HG03432 (cell line): ENCODE results near the gene PAX3.
A peak's percentile ranks its signal among the peaks of the same experiment; 100 is the strongest.

Experiments used
- ATAC-seq: cut with Tn5 transposase; IDR thresholded peaks from one replicate; pipeline ENCODE4 v1.9.1; 2021; ENCODE audit warnings: mild to moderate bottlenecking, moderate library complexity; ENCODE audit not compliant: unreplicated experiment

PAX3 gene

GRCh38 chr2:222311319-222311977 is 12.7 kb upstream of the PAX3 start:
- no peak for ATAC-seq

- no peak for ATAC-seq
These were observed 12.0 kb upstream of the PAX3 start for GRCh38 chr2:222310747-222311318.

- no peak for ATAC-seq
These were observed 11.0 kb upstream of the PAX3 start for GRCh38 chr2:222309766-222310165.

DNA sequence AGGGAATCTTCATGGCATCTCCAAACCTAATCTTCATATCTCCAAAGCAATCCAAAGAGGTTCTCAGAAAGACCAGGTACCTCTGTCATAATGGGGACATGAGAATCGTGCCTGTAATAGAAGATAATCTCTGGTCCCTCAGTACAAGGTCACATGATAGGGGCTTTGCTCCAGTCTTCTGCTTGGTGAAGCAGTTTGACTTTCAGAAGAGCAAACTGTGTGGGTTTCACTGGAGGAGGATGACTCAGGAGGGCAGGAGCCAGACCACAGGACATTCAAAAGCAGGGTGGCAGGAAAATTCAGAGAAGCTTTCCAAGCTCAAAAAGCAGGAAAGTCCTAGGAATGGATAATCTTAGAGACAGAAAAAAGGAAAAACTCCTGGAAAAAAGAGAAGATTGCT is 10.6 kb upstream of the PAX3 start:
- peak; percentile 16 for ATAC-seq

DNA sequence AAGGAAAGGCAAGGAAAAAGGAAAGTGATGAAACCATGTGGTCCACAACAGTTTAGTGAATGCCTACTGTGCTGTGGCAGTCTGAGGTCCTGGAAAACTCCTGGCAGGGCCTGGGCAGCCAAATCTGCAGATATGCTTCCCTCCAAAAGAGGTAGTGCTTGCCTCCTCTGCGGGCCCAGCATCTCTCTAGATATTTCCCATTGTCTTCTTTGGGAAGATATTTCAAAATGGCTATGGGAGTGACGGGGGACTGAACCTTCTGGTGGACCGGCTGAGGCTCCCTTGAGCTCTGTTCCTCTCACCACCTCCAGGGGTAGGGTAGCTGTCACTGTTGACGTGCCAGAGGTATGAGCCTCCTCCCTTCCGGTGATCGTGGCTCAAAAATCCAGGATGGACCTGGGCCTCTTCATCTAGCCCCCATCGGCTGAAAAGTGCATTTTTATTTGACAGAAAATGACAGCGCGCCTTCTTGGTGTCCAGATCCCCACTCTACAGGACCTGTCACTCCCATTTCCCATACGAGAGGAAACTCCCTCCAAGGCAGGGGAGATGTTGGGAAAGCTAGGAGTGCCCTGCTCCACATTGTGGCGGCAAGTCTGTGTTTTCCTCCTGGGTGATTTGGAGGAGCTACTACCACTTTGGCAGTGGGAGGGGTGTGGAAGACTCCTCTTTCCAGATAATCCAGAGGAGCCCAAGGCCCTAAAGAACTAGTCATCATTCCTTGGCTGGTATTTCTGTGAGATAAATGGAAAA is 9.4 kb upstream of the PAX3 start:
- ATAC-seq: no peak

DNA sequence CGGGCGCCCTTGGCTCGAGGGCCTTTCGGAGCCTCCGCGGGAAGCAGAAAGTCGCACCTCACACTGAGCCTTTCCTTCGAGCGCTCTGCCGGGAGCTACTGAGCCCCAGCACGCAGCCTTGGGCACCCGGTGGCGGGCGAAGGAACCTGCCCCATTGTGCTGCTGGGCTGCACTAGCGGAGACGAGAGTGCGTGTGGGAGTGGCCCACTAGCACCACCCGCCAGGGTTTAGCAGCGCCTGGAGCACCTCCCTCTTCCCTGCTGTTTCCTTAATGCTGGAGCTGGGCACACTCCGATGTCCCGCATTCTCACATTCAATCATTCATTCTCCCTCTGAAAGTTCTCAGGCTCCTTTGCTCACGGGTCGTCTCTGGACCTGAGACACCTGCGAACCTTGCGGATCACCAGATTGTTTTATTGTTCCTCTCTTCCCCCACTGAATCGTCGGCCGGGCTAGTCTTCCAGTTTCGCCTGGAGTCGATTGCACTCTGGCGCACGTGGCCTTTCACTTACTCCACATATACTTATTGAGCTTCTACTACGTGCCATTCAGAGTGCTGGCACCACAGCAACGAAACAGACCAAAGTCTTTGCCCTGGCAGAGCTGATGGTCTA is 8.5 kb upstream of the PAX3 start:
- ATAC-seq: no peak

DNA sequence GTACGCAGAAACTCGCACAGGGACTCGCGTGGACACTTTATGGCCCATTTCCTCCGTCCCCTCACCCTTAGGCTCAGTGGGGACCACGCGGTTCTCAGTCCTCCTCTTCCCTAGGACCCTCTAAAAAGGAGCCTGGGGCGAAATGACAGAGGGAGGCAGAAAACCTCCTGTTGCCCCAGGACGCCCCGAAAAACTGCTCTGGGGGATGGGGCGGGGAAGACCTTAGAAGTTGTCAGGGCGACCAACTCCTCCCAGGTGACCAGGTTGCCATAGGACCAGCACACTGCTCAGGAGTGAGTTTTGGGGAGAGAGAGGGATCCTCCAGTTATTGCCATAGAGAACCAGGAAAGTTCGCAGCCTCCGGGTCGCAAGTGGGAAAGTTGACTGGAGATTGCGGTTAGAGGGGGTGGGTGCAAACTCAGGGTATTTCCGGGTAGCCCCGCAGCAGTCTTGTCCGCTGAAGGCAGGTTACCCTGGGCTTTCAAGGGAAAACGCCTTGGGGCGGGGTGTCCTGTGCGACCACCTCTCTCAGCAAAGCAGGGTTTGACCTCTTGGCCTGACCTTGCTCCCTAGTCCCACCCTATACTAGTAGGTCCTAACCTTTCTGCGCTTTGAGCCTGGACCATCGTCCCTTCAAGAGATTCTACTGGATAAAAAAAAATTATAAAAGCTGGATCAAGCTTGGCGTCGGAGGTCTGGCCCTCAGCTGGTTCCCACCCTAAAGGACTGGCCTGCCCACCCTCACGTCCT is 7.8 kb upstream of the PAX3 start:
- no peak for ATAC-seq

- ATAC-seq: peak; percentile 42
These were observed 7.0 kb upstream of the PAX3 start for GRCh38 chr2:222305516-222306392.

DNA sequence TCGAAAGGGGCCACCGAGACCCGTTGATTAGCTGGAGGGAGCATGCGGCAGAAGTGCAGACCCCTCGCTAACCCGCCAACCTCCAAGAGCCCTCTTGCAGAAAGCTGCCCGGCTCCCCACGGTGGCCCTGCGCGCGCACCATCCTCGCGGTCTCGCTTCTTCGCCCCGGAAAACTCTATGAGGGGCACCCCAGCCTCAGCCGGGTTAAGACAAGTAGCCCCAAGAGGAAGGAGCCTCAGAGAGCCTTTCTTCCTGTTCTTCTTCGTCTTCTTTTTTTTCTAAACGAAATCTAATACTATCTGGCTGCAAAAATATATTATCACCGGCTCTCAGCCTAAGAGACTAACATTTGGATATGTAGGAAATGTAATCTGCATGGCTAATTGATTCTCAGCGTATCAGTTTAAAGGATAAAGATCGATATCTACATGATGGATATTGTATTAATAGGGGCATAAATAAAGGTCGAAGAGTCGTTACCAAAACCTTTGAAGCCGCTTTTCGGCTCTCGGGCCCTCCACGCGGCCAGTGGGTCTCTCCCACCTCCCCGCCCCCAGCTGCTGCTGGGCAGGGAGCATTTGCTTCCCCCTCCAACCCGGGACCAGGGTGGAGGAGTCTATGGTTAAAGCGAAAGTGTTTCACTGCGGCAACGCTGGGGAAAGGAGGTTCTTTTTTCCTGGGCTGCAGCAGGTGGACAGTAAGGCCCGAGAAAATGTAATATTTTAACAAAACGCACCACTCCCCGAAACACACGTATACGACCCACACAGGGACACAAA is 6.1 kb upstream of the PAX3 start:
- peak; percentile 17 for ATAC-seq

- ATAC-seq: no peak
These were observed 5.3 kb upstream of the PAX3 start for GRCh38 chr2:222303828-222304736.

DNA sequence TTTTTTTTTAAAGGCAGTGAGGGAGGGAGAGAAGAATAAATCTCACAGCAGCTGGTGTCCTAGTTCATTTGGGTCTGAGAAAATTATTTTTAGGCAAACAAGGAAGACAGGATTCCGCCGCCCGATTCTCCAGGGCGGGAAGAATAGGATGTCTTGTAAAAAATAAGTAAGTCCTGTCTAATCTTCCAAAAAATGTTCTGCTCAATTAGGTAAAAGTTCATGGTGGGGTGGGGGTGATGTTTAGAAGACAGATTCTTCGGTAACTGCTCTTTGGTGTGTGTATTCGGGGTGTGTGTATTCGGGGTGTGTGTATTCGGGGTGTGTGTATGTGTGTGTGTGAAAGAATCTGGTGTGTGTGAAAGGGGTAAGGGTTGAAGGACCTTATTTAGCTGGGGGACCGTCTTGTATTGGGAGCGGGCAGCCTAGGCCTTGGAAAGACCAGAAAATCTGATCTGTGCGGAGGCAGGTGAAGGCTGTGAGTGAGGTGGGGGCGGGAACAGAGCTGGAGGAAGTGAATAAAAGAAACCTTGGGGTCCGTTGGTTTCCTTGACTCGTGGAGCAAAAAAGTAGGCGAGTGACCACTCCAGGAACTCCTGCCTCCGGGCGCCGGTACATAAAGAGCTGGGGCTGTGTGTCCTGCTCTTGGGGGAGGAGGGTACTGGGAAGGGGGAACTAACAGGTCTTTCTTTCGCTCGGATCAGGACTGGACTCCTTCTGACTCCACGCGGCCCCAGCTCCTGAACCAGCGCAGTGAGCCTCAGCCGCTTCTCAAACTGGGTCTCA is 4.4 kb upstream of the PAX3 start:
- no peak for ATAC-seq

DNA sequence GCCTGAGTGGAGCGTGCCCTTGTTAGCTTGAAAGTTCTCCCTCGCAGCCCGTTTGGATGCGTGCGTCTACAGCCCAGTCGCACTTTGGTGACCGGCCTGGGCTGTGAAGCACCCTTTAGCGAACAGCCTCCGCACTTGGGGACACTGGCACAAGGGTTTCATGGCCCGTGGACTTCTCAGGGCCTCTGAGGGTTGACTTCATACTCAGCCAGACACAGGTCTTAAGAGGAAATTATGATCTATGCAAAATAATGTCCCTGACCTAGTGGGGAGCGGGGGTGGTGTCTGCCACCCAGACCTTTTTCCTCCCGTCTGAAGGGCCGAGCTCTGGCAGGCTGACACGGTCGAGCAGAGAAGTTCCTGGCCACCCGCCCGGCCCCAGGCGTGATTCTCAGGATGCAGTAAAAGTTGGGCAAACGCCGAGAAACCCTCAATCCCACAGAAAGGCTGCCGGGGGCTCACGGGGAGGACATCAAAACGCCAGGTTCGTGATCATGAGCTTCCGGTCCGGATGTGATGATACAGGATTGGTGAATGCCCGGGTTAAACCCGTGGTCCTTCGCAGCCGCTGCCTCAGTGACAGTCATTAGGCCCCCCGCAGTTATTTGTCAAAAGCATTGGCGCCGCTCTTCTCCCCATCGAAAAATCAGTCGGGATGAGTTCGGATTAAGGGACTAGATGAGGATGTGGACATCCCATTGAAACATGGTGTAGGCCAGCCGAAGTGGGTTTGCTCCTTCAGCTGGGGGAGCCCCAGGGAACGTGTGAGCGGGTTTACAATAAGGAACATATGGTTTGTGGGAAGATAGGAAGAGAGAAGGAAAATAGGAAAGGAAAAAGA is 3.6 kb upstream of the PAX3 start:
- no peak for ATAC-seq

DNA sequence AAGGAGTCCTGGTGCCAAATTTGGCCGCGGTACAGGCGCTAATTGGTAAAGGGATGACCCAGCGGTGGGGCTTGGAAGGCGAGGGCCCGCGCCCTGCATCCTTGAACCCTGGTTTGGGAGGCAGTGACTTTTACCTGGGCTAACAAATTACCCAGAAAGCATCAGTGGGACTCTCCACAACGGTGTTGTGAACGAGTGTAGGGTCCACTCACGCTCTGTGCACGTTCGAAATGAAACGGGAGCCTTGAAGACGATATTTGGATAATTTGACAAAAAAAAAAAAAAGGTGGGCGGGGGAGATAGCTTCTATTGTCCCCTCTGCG is 3.0 kb upstream of the PAX3 start:
- ATAC-seq: no peak

- no peak for ATAC-seq
These were observed 2.4 kb upstream of the PAX3 start for GRCh38 chr2:222301053-222301795.

DNA sequence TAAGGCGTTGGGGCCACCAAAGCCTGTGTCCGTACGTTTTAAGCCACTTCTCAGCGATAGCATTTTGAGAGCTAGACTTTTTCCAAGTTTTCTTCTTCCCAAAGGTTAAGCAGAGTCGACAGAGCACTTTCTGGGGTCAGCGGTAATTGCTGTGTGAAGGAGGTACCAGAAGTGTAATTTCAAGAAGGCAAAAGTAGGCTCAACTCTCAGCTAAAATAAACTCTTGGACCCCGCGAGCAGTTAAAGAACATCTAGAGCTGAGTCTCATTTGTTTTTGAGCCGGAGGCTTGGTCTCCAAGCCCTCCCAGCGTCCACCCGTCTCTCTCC is 1.9 kb upstream of the PAX3 start:
- ATAC-seq: no peak
